ENCODE measurements around the gene TLR6.

The TLR6 gene, protein sequence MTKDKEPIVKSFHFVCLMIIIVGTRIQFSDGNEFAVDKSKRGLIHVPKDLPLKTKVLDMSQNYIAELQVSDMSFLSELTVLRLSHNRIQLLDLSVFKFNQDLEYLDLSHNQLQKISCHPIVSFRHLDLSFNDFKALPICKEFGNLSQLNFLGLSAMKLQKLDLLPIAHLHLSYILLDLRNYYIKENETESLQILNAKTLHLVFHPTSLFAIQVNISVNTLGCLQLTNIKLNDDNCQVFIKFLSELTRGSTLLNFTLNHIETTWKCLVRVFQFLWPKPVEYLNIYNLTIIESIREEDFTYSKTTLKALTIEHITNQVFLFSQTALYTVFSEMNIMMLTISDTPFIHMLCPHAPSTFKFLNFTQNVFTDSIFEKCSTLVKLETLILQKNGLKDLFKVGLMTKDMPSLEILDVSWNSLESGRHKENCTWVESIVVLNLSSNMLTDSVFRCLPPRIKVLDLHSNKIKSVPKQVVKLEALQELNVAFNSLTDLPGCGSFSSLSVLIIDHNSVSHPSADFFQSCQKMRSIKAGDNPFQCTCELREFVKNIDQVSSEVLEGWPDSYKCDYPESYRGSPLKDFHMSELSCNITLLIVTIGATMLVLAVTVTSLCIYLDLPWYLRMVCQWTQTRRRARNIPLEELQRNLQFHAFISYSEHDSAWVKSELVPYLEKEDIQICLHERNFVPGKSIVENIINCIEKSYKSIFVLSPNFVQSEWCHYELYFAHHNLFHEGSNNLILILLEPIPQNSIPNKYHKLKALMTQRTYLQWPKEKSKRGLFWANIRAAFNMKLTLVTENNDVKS

DNA sequence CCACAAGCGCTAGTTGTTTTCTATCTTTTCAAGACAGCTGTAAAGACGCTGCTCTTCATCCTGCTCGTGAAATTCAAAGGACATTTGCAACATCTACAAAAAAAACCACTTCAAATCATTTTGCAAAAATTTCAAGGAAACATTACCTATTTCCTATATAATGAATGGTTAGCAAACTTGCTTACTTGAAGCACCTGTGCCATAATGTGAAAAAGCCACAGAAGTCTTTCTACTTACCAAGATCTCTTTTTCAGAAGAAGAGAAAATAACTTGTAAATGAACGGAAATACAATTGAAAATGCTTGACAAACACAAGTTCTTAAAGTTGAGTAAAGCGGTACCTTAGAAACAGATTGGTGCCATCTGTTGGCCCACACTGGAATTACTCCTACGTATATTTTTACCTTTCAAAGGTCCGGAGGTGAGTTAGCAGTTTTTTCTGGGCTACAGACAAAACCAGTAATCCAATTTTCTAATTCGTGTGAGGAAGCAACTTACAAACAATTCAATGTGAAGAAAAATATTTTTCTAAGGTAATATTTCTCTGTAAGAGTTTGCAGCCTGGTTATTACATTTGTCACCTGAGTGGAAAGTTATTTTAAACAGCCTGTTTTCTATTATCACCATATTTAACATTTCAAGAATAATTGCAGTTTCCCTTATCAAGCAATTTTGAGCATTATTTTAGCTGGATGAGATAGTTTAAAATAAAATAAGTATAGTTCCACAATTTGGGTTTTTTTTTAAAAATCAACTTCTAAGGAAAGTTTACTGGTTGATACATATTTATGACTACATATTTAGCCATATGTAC is at the start of gene TLR6:
Gene TLR6 (minus strand): TSS at position 294 of the 814 bp plus-strand sequence. CDS start 27,344 bp downstream, outside the sequence.
- peak; percentile 83 for DNase-seq (ENCODE audit: low spot score)

DNA sequence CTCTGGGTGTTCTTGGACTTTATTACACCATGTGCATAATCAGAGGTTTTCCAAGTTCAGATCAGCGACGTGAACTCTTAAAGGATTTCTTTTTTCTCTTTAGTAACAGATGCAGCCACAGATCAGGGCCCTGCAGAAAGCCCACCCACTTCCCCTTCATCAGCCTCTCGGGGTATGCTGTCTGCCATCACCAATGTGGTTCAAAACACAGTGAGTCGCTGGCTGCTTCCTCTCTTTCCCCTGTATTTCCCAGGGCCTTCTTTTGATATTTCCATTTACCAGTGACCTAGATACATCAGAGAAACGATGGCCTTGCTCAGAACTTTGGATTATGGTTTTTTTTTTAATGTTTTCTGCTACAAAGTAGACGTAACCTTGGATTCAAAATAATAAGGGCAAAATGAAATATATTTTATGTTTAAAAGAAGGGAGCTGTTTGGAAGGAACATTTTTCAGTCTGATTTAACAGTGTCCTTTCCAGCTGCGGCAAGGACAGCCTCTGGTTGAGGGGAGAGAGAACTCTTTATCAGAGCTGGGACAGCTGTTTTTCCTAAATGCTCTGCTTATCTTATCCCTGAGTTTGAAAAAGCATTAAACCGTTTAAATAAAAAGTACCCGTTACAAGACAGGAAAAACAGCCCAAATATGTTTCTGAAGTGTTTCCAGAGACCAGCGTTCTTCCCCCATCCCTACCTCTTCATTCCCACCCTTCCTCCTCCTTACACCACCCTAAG is 49.2 kb upstream of the TLR6 start:
- DNase-seq (ENCODE audit: low spot score) = no peak

DNA sequence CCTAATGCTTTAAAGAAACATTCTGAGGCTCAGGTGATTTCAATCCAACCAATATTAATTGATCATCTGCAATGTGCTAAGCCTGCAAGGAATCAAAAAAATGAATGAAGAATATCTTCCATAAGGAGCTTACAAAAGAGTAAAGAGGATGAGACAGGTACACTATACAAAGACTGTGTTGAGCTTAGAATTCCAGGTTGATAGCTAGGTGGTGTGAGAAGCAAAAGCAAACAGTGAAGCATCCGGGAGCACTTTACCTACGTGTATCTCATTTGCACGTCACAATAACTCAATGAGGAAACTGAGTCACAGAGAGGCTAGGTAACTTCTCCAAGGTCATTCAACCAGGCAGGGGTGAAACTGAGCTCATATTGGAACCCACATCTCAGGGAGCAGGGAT is 48.1 kb upstream of the TLR6 start:
- DNase-seq (ENCODE audit: low spot score) = no peak

DNA sequence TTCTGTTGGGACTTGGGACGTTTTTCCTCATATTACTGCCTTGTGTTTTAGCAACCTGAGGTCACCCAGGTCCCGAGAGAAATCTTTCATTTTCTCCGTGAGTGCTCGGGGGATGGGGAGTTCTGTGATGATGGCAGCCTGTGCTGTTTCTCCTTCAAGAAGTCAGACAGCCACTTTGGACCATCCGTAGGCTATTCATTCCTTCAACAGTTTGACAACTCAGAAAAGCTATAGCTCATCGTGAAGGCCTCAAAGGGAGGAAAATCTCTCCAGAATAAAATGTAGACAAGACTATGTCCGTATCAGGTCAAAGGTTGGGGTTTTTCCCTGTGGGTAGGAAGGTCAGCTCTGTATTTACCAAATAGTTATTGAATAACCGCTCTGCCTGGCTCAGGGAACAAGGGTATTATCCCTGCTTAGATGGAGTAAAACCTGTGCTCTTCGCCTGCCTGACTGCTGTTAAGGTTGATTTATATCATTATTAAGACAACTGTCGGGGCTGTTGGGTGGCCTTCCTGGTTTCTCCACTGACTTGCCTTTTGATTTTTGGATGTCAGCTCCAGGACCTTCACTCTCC is 47.6 kb upstream of the TLR6 start:
- DNase-seq (ENCODE audit: low spot score) = no peak

DNA sequence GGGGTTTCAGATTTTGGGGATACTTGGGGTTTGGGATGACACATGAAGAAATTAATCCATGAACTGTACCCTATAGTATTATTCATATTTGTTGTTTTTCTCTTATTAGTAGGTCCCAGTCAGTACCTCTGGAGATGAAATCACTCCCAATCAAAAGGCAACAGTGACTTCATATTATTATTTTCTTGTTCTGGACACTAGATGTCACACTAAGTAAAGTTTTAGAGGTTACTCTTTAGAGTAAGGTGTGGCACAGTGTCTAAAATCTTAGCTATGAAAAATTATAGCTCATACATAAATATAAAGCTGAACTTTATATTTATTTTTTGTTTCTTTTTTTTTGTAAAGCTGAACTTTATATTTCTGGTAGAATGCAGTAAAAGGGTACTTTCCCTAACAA is 46.1 kb upstream of the TLR6 start:
- DNase-seq (ENCODE audit: low spot score) = peak; percentile 42

DNA sequence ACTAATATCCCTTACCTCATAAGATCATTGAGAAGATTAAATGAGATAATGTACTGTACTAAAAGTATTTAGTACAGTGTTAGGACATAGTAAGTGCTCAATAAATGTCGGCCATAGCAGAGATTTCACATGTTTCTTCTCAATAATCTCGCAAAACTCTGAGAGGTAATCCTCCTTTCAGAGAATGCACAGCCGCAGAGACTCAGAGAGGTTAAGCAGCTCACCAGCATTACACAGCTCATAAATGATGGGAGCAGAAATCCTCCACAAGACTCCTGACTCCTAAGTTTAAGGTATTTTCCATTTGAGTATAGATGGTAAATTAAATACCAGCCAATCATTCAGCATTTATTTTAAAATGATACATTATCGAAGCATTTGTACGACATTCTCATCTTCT is 45.6 kb upstream of the TLR6 start:
- no peak for DNase-seq (ENCODE audit: low spot score)

DNA sequence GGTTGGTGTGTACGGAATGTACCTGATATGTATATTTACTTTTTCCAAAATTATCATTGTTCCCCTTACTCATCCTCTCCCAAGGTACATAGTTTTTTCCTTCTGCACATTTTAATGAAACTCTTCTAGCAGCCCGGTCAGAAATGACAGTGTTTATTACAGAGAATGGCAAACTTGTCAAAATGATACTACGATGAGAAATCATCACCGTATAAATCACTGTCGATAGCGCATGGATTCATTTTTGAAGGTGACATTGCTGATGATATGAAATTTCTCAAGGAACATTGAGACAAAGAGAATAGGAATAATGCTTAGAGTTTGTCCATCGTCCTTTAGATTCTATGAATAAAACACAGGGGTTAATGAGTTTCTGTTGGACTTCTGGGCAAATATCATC is 41.6 kb upstream of the TLR6 start:
- no peak for DNase-seq (ENCODE audit: low spot score)

DNA sequence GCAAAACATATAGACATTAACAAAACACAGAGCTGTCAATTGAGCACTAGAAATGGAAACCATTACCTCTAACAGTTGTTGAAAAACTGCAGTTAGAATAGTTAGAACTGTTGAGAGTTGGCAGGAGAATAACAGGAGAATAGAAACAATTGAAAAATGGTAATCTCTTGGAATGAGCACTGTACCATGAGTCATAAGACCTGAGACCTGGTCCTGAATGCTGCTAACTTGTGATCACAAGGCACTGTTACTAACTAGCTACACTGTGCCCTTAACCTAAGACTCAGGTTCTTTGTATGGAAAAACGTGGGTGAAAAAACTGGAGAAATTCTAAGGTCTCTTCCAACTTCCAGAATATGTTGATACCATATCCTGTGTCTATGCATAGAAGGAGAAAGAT is 40.3 kb upstream of the TLR6 start:
- DNase-seq (ENCODE audit: low spot score) = no peak

DNA sequence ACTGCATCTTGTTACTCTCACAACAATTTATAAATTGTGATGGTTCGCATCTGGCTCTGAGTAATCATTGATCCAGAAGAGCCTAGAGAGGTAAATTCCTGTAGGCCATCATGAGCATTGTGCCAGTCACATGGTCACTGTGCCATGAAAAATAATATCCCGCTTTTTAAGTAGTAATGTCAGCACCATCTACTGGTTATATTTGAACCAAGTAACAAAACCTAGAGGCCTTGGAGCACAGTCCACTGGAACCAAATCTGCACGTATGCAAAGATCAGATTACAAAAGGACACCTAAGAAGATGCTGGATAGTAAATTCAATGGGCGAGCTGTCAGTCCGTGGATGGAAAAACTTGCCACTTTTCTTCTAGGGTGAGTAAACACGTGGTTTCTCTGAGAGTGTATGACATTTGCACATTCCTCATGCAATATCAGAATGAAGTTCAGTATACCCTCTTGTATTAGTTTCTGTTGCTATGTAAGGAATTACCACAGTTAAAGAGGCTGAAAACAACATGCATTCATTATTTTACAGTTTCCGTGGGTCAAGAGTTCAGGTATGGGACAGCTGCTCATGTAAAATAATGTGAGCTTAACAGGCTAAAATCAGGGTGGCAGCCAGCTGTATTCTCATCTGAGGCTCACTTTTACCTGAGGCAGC is 37.8 kb upstream of the TLR6 start:
- DNase-seq (ENCODE audit: low spot score) = no peak

DNA sequence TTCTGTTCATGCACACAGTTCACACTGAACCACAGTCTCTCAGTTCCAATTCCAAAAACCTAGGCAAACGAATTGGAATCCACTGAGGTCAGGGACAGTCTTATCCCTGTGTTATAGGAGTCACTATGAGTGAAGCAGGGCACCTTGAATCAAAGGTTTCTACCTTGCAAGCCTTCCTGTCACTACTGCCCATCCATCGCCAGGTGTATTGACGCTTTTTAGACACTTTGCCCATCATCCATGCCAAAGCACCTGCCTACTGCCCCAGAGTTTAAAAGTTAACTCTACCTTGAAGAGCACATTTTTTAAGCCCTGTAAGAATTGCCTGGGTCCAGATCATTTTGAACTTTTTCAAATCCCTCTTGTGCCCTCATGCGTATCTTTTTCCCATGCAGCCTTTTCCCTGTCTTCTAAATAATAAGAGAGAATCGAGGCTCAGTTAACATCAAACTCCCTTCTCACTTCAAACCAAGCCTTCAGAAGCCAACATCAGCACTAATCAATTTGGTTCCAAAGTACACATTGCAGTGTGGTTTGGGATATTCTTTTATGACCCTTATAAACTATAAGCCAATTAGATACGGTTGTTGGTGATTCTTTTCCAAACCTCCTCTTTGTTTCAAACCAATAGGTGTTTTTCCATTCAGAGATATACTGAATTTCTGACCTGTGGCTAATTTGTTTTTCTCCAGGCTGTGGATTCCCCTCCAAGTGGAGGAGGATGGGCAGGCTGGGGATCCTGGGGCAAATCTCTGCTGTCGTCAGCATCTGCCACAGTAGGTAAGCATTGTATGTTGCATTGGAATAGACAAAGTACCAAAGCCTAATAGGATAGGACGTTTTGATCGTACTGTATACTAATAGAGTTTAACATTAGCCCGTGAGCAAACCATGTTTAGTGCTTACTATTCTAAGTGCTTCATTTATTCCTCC is 34.7 kb upstream of the TLR6 start:
- DNase-seq (ENCODE audit: low spot score) = no peak

DNA sequence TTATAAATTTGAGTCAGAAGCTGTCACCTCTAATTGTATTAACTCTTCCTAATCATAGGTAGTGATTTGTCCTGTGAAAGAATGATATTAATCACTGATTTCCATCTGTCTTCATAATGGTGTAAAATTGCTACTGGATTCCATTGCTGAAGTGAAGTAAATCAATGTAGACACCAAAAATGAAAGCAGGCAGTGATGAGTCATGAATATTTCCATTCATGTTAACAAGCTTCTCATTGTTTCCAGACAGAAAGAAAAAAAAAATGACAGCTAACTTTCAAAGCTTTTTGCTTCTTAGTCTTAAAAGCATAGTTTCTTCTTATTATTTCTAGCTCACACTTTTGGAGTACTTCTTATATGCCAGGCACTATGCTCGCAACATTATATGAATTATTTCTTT is 32.5 kb upstream of the TLR6 start:
- peak; percentile 79 for DNase-seq (ENCODE audit: low spot score)

DNA sequence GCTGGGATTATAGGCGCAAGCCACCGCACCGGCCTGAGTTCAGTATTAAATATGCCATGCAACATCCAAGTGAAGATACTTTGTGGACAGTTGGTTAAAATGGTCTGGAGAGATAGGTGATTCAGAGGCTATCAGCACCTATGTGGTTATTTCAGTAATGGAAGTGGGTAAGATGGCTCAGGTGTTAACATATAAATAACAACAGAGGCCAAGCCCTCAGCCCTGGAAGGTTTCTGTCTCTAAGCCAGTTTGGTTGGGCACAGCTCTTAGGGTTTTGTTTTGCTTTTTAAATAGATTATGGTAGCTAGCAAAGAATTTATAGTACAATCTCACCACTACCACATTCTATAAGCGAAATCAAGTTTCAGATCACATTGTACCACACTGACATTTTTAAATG is 27.6 kb upstream of the TLR6 start:
- no peak for DNase-seq (ENCODE audit: low spot score)

DNA sequence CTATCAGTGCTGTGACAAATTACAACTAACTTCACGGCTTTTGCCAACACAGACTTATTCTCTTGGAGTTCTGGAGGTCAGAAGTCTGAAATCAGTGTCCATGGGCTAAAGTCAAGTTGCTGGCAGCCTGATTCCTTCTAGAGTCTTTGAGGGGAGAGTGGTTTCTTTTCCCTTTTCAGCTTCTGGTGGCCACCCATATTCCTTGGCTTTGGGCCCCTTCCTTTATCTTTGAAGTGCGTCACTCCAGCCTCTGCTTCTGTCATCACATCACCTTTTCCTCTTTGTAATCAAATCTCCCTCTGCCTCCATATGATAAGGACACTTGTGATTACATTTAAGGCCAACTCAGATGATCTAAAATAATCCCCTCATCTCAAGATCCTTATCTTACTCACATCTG is 20.0 kb upstream of the TLR6 start:
- no peak for DNase-seq (ENCODE audit: low spot score)

DNA sequence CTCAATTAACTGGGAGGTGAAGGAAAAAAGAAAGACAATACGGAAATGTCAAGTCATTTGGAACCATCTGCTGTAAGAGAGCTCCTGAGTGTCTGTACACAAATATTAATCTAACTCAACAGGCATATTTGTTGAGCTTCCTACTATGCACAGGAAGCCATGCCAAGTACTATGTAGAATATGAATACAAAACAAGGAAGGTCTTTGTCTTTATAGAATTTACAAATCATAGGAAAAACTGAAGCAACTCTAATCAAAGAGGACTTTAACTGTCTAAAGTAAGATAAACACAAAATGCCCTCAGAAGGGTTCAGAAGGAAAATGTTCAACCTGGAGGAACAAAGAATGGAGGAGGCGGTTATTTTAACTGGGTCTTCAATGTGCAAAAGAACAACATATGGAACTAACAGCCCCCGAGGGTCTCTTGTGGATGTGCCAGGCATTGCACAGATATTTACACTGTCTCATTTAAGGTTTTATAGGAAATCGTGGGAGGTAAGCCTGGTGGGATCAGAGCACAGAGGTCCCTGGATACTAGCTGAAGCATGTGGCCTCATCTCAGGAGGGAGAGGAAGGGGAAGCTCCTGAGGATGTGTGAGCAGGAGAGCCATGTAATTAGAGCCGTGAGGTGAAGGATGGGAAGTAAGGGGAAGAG is 16.8 kb upstream of the TLR6 start:
- no peak for DNase-seq (ENCODE audit: low spot score)

DNA sequence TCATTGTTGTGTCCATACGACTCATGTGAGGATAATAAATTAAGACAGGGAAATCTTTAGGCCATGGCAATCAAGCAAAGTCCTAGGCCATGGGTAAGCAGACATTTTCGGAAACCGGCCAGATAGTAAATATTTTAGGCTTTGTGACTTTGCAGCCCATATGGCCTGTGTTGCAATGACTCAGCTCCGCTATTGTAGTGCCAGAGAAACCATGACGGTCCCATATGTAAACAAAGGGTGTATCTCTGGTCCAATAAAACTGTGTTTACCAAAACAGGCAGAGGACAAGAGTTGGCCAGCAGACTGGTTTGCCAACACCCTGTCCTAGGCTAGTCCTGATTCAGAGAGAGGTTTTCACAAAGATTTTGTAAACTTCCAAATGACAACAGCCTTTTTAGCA is 16.0 kb upstream of the TLR6 start:
- no peak for DNase-seq (ENCODE audit: low spot score)

DNA sequence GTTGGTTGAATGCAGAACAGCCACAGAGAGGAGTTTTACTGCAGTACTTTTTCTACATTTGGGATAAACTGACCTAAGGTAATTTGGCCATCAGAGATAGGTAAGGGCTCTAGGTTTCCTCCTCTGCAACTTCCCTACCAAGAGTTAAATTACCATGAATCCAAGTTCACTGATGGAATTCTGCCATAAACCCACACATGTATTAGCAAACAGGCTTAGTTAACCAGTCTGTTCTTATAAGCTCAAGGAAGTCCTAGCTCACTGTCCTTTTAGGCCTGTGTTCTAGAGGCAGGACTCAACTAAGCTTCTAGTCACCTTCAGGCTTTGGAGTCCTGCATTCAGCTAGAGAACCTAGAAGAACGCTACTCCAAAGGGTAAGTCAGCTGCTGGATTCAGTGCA is 15.0 kb upstream of the TLR6 start:
- DNase-seq (ENCODE audit: low spot score) = no peak

DNA sequence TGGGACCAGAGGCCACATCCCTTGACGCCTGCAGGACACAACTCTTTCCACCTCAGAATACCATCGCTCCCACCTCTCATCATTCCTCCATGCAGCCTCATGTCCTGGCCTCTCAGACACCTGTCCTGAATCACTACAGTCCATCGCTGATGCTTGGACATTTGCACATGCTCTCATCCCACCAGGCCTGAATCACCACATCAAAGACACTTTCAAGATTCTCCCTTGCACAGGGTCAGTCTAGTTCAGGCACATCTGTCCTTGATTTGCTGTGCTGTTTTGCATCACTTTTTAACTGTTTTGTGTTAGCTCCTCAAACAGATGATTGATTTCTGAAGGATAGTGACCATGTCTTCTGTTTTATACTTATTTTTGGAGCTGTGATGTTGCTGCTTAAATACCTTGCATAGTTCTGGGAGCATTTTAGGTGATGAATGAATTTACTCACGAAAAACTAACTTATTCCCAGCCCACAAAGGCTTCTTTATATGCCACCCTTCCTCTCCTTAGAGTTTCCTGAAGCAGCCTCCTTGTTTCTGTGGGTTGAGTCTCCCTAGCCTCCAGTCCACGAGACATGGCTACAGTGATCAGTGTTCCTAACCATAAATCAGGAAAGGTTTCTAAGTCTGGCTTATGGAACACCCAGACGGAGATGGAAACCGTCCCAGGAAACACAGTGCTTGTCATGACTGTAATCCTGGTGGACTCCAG is 13.6 kb upstream of the TLR6 start:
- DNase-seq (ENCODE audit: low spot score) = no peak

DNA sequence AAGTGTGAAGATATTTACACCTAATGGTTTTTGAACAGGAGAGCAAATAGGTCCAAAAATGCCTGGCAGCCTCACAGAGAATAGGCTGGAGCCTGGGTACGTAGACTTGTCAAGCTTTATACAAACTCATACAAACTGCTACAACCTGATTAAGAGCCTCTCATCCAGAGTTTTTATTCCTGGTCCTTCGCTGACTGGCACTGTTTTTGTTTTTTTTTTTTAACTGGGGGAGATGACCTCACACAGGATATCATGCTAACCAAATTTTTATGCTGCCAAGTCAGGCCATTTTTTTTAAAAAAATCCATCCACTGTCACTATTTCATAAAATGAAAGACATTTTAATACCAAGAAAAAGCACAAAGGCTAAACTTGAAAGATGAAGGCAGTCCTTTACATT is 12.9 kb upstream of the TLR6 start:
- DNase-seq (ENCODE audit: low spot score) = no peak
